HCT116 (cell line): Measurements from ENCODE around the gene TANGO6.

ENCODE experiments used
- CEBPB ChIP-seq: IDR thresholded peaks from 2 replicates; pipeline ENCODE4 v1.6.1; 2012; ENCODE audit warnings: low read depth
- CTCF ChIP-seq, 3 experiments: fragments of 200-600 bp in 1 of 3; sonication (generic) in 1 of 3; IDR thresholded peaks in 2 of 3; conservative IDR thresholded peaks in 1 of 3; 2 replicates each; pipeline ENCODE4 v1.5.1; 2012 to 2017; ENCODE audit warnings: low read depth in 2 of 3, low read length in 2 of 3, antibody characterized with exemption in 1 of 3, borderline replicate concordance in 1 of 3, control low read depth in 1 of 3, mild to moderate bottlenecking in 1 of 3, mixed read lengths in 1 of 3, mixed run types in 1 of 3, moderate library complexity in 1 of 3; ENCODE audit not compliant: insufficient read depth in 1 of 3
- EGR1 ChIP-seq: IDR thresholded peaks from 2 replicates; pipeline ENCODE4 v1.6.1; 2012; ENCODE audit warnings: low read depth
- EZH2 ChIP-seq: fragments of 200-600 bp; sonication (generic); IDR thresholded peaks from 2 replicates; pipeline ENCODE4 v1.6.1; 2017; ENCODE audit warnings: antibody characterized with exemption, mixed run types
- FOSL1 ChIP-seq: IDR thresholded peaks from 2 replicates; pipeline ENCODE4 v1.6.1; 2012; ENCODE audit warnings: low read depth
- JUND ChIP-seq: IDR thresholded peaks from 2 replicates; pipeline ENCODE4 v1.6.1; 2012
- POLR2A ChIP-seq: IDR thresholded peaks from 2 replicates; pipeline ENCODE4 v1.7.0; 2011; ENCODE audit warnings: borderline replicate concordance; ENCODE audit not compliant: insufficient read depth, insufficient read length; ENCODE audit errors: extremely low read depth
- POLR2AphosphoS5 ChIP-seq: IDR thresholded peaks from 2 replicates; pipeline ENCODE4 v1.6.1; 2011; ENCODE audit warnings: mild to moderate bottlenecking, low read depth, low read length, moderate library complexity
- REST ChIP-seq: IDR thresholded peaks from 2 replicates; pipeline ENCODE4 v1.6.1; 2012; ENCODE audit warnings: low read depth
- SIN3A ChIP-seq: IDR thresholded peaks from 2 replicates; pipeline ENCODE4 v1.6.1; 2012; ENCODE audit warnings: low read depth
- SP1 ChIP-seq: IDR thresholded peaks from 2 replicates; pipeline ENCODE4 v1.6.1; 2012; ENCODE audit warnings: low read depth
- YY1 ChIP-seq: IDR thresholded peaks from 2 replicates; pipeline ENCODE4 v1.6.1; 2011; ENCODE audit warnings: low read length, low read depth, moderate library complexity, mild to moderate bottlenecking; ENCODE audit not compliant: insufficient replicate concordance; ENCODE audit errors: extremely low read depth
- ZFX ChIP-seq: fragments of 450-650 bp; IDR thresholded peaks from 2 replicates; pipeline ENCODE4 v1.6.1; 2017

- TF ChIP-seq POLR2A (no peak), YY1 (no peak), EZH2 (no peak), CTCF (IDR thresholded peaks at IDR 0.05 in 2 of 3, conservative IDR thresholded peaks at IDR 0.05 in 1 of 3; ENCODE audit: borderline replicate concordance in 1 of 3, insufficient read depth in 1 of 3, low read depth in 2 of 3, low read length in 2 of 3) (no peak), EGR1 (no peak), FOSL1 (no peak), SIN3A (no peak), SP1 (no peak), REST (no peak), ZFX (no peak), CEBPB (no peak), POLR2AphosphoS5 (no peak), JUND (no peak)
These were observed 250.6 kb downstream of the TANGO6 start for GRCh38 chr16:69093974-69094373.
